OCI-LY3 (cell line): ENCODE measurements around the gene DNMT3B.

Experiments
- H2AFZ ChIP-seq: fragments of 200-600, 300-600 bp; shearing (Covaris generic); 2 replicates; pipeline ENCODE4 v1.6.0; 2014; ENCODE audit warnings: antibody characterized with exemption, low read depth, low read length
- H3K27ac ChIP-seq: fragments of 200-600, 300-600 bp; sonication (generic); 2 replicates; pipeline ENCODE4 v1.5.1; 2014; ENCODE audit warnings: mild to moderate bottlenecking, low read length, moderate library complexity, mixed read lengths
- H3K27me3 ChIP-seq: fragments of 200-600, 300-600 bp; sonication (generic); 2 replicates; pipeline ENCODE4 v1.6.1; 2014; ENCODE audit warnings: low read depth, low read length, mixed read lengths
- H3K36me3 ChIP-seq: fragments of 200-600, 300-600 bp; sonication (generic); replicated peaks from 2 replicates; pipeline ENCODE3; 2014; ENCODE audit warnings: low read depth, low read length, mixed read lengths
- H3K4me1 ChIP-seq: fragments of 300-600, 200-600 bp; sonication (generic); 2 replicates; pipeline ENCODE4 v1.6.1; 2014; ENCODE audit warnings: low read length, mixed read lengths
- H3K4me2 ChIP-seq: fragments of 200-600, 300-600 bp; sonication (generic); 2 replicates; pipeline ENCODE4 v1.6.1; 2014; ENCODE audit warnings: low read length, mixed read lengths
- H3K4me3 ChIP-seq: fragments of 300-600, 200-600 bp; sonication (generic); 2 replicates; pipeline ENCODE4 v1.5.1; 2014; ENCODE audit warnings: antibody characterized with exemption, mild to moderate bottlenecking, low read length, moderate library complexity
- H3K79me2 ChIP-seq: fragments of 300-600, 200-600 bp; shearing (Covaris generic); 2 replicates; pipeline ENCODE4 v1.6.1; 2014; ENCODE audit warnings: mild to moderate bottlenecking, low read length, mixed read lengths
- H3K9ac ChIP-seq: fragments of 300-600, 200-600 bp; shearing (Covaris generic); 2 replicates; pipeline ENCODE4 v1.6.0; 2014; ENCODE audit warnings: mild to moderate bottlenecking, low read length, moderate library complexity
- H3K9me3 ChIP-seq: fragments of 200-600, 300-600 bp; shearing (Covaris generic); 2 replicates; pipeline ENCODE4 v1.6.1; 2014; ENCODE audit warnings: low read length, mixed read lengths; ENCODE audit not compliant: insufficient read depth
- H4K20me1 ChIP-seq: fragments of 200-600, 300-600 bp; sonication (generic); 2 replicates; pipeline ENCODE4 v1.6.1; 2016; ENCODE audit warnings: low read length, mixed read lengths; ENCODE audit not compliant: insufficient read depth
- CTCF ChIP-seq: fragments of 200-600, 300-600 bp; sonication (generic); IDR thresholded peaks from 2 replicates; pipeline ENCODE4 v1.5.1; 2014; ENCODE audit warnings: antibody characterized with exemption, low read length, low read depth
- EZH2phosphoT487 ChIP-seq: fragments of 200-600 bp; shearing (Covaris generic); IDR thresholded peaks from 2 replicates; pipeline ENCODE4 v1.6.1; 2018; ENCODE audit warnings: antibody characterized with exemption, mixed run types, low read depth

The DNMT3B gene

GRCh38 chr20:32731882-32732266, 30.3 kb upstream of the DNMT3B start:
- Histone ChIP-seq H3K9me3 (no peaks in the 10 kb centered on the region), H3K36me3 (peaks cover 6% of the 10 kb centered on the region), H3K9ac (no peak overlapping the region), H4K20me1 (peaks cover 7% of the 10 kb centered on the region; the same call in 1 of the 2 replicates), H3K4me2 (no peak overlapping the region), H2AFZ (no peak overlapping the region), H3K27me3 (no peaks in the 10 kb centered on the region), H3K79me2 (no peaks in the 10 kb centered on the region), H3K4me3 (no peak overlapping the region), H3K27ac (no peak overlapping the region), H3K4me1 (peaks cover 7% of the 10 kb centered on the region)
- no peak for TF ChIP-seq CTCF
- TF ChIP-seq EZH2phosphoT487: no peak

GRCh38 chr20:32737371-32738223, 24.6 kb upstream of the DNMT3B start:
- H3K27ac ChIP-seq: no peak overlapping the region
- no peak overlapping the region for H3K9ac ChIP-seq

GRCh38 chr20:32741151-32741550, 21.0 kb upstream of the DNMT3B start:
- Histone ChIP-seq H3K27ac (no peak overlapping the region), H3K9ac (no peak overlapping the region), H3K4me1 (peaks cover 23% of the 10 kb centered on the region), H4K20me1 (no peaks in the 10 kb centered on the region), H2AFZ (no peak overlapping the region), H3K4me3 (no peak overlapping the region), H3K4me2 (no peak overlapping the region), H3K36me3 (no peaks in the 10 kb centered on the region), H3K27me3 (no peaks in the 10 kb centered on the region), H3K9me3 (no peaks in the 10 kb centered on the region), H3K79me2 (peaks cover 12% of the 10 kb centered on the region; the same call in 1 of the 2 replicates)
- TF ChIP-seq EZH2phosphoT487 (no peak), CTCF (no peak)

More at GRCh38 chr20:32737371-32738223, 24.6 kb upstream of the DNMT3B start:
- TF ChIP-seq CTCF: no peak
- no peak for TF ChIP-seq EZH2phosphoT487
- H4K20me1 ChIP-seq: no peaks in the 10 kb centered on the region
- no peaks in the 10 kb centered on the region for H3K9me3 ChIP-seq
- peaks cover 6% of the 10 kb centered on the region for H3K4me1 ChIP-seq
- no peaks in the 10 kb centered on the region for H3K36me3 ChIP-seq
- H3K79me2 ChIP-seq: peaks cover 7% of the 10 kb centered on the region; the same call in 1 of the 2 replicates
- no peak overlapping the region for H3K4me2 ChIP-seq
- H3K4me3 ChIP-seq: no peak overlapping the region
- no peak overlapping the region for H2AFZ ChIP-seq
- H3K27me3 ChIP-seq: no peaks in the 10 kb centered on the region
